Activated gamma-delta T cell (primary cell): Measurements from ENCODE around the gene CHRNB4.
"Not testable (repeated sequence)": the region's sequence is repeated elsewhere in the genome, so short reads cannot be mapped to it uniquely, and the experiment has no call there.

Experiments used
- DNase-seq: peaks from one replicate; lab custom pipeline; 2025; lab: John Stamatoyannopoulos, UW
- total RNA-seq, 2 donors: gene quantifications; one replicate each; lab custom pipeline; 2026; lab: John Stamatoyannopoulos, UW

CHRNB4 gene
- 0 reads per million in 2 donors for total RNA-seq

- DNase-seq = no peak
These were observed at the start of gene CHRNB4 for GRCh38 chr15:78641102-78641748. CHRNB4 (minus strand) TSS chr15:78641210; CDS start chr15:78641133, 77 bp downstream.

- DNase-seq = no peak
These were observed 48.6 kb upstream of the CHRNB4 start for GRCh38 chr15:78689626-78690025.

GRCh38 chr15:78685925-78686324 is 44.9 kb upstream of the CHRNB4 start:
- no peak for DNase-seq

GRCh38 chr15:78685159-78685921 is 44.3 kb upstream of the CHRNB4 start:
- DNase-seq = no peak

- no peak for DNase-seq
These were observed 43.6 kb upstream of the CHRNB4 start for GRCh38 chr15:78684657-78685056.

GRCh38 chr15:78683599-78683998 is 42.6 kb upstream of the CHRNB4 start:
- DNase-seq = not testable (repeated sequence)

GRCh38 chr15:78682693-78683410 is 41.8 kb upstream of the CHRNB4 start:
- DNase-seq = no peak

- DNase-seq = no peak
These were observed 41.1 kb upstream of the CHRNB4 start for GRCh38 chr15:78682004-78682651.

- no peak for DNase-seq
These were observed 40.4 kb upstream of the CHRNB4 start for GRCh38 chr15:78681281-78682003.

- no peak for DNase-seq
These were observed 39.5 kb upstream of the CHRNB4 start for GRCh38 chr15:78680431-78681075.

- no peak for DNase-seq
These were observed 38.1 kb upstream of the CHRNB4 start for GRCh38 chr15:78679089-78679511.

- no peak for DNase-seq
These were observed 35.6 kb upstream of the CHRNB4 start for GRCh38 chr15:78676424-78677110.

GRCh38 chr15:78675617-78676360 is 34.8 kb upstream of the CHRNB4 start:
- no peak for DNase-seq

- no peak for DNase-seq
These were observed 34.2 kb upstream of the CHRNB4 start for GRCh38 chr15:78675206-78675605.

- DNase-seq = no peak
These were observed 33.0 kb upstream of the CHRNB4 start for GRCh38 chr15:78673917-78674444.

GRCh38 chr15:78673476-78673875 is 32.5 kb upstream of the CHRNB4 start:
- DNase-seq = no peak

- no peak for DNase-seq
These were observed 31.4 kb upstream of the CHRNB4 start for GRCh38 chr15:78672285-78673014.

- DNase-seq = no peak
These were observed 30.7 kb upstream of the CHRNB4 start for GRCh38 chr15:78671626-78672211.
